Liver (tissue), 9 donors: ENCODE measurements around the gene XPO5. TPM values are rescaled to one million over a fixed set of nuclear protein-coding genes. Genes with fewer than 3 reads are reported as not detected.

Source experiments
- DNase-seq: peaks from one replicate; pipeline ENCODE4 v3.0.0-alpha.2; 2017; ENCODE audit warnings: low spot score
- H3K27ac ChIP-seq, 2 donors: one replicate each; pipeline ENCODE4 v1.7.0; 2013; ENCODE audit warnings: inconsistent platforms in 2 of 2, low read length in 2 of 2, control low read depth in 1 of 2, low read depth in 1 of 2, mild to moderate bottlenecking in 1 of 2
- H3K27me3 ChIP-seq, 4 donors: one replicate each; pipeline versions ENCODE4 v1.6.1 to v1.7.0; 2013; ENCODE audit warnings: low read length in 3 of 4, inconsistent platforms in 1 of 4, mild to moderate bottlenecking in 1 of 4, moderate library complexity in 1 of 4; ENCODE audit not compliant: control insufficient read depth in 4 of 4, insufficient read depth in 4 of 4
- H3K36me3 ChIP-seq, 4 donors: one replicate each; pipeline versions ENCODE4 v1.6.1 to v1.7.0; 2013; ENCODE audit warnings: low read length in 3 of 4, mild to moderate bottlenecking in 3 of 4, low read depth in 1 of 4, moderate library complexity in 1 of 4; ENCODE audit not compliant: control insufficient read depth in 4 of 4, insufficient read depth in 3 of 4
- H3K4me1 ChIP-seq, 4 donors: one replicate each; pipeline versions ENCODE4 v1.6.1 to v1.7.0; 2013; ENCODE audit warnings: low read length in 3 of 4, mild to moderate bottlenecking in 3 of 4, moderate library complexity in 1 of 4; ENCODE audit not compliant: control insufficient read depth in 4 of 4, insufficient read depth in 4 of 4
- H3K4me3 ChIP-seq, 3 donors: one replicate each; pipeline versions ENCODE4 v1.6.1 to v1.7.0; 2013; ENCODE audit warnings: low read length in 3 of 3, control low read depth in 1 of 3, low read depth in 1 of 3, mild to moderate bottlenecking in 1 of 3
- H3K9ac ChIP-seq, 2 donors: one replicate each; pipeline ENCODE4 v1.7.0; 2013; ENCODE audit warnings: low read length in 2 of 2, mild to moderate bottlenecking in 2 of 2, moderate library complexity in 2 of 2, control low read depth in 1 of 2, low read depth in 1 of 2
- H3K9me3 ChIP-seq, 4 donors: one replicate each; pipeline versions ENCODE4 v1.6.1 to v1.7.0; 2013; ENCODE audit warnings: low read length in 3 of 4; ENCODE audit not compliant: control insufficient read depth in 4 of 4
- ATF3 ChIP-seq: IDR thresholded peaks from 2 replicates; pipeline ENCODE4 v1.6.1; 2016; ENCODE audit warnings: antibody characterized with exemption
- CTCF ChIP-seq: fragments of 150-350 bp; IDR thresholded peaks from 2 replicates; pipeline ENCODE4 v1.5.1; 2017; ENCODE audit warnings: improper control_type of control experiment, low read depth, low read length; ENCODE audit not compliant: missing input control
- EGR1 ChIP-seq, 2 donors: IDR thresholded peaks; 2 replicates each; pipeline ENCODE4 v1.6.1; 2016 to 2018; ENCODE audit warnings: antibody characterized with exemption in 2 of 2, low read depth in 2 of 2
- FOXA1 ChIP-seq: IDR thresholded peaks from 2 replicates; pipeline ENCODE4 v1.6.1; 2016; ENCODE audit warnings: antibody characterized with exemption
- FOXA2 ChIP-seq: IDR thresholded peaks from 2 replicates; pipeline ENCODE4 v1.6.1; 2016; ENCODE audit warnings: antibody characterized with exemption
- GABPA ChIP-seq, 2 donors: IDR thresholded peaks in 1 of 2; conservative IDR thresholded peaks in 1 of 2; 2 replicates each; pipeline ENCODE4 v1.6.1; 2016; ENCODE audit warnings: antibody characterized with exemption in 2 of 2, mild to moderate bottlenecking in 1 of 2, moderate library complexity in 1 of 2
- HNF4A ChIP-seq, 2 donors: conservative IDR thresholded peaks; 2 replicates each; pipeline ENCODE4 v1.6.1; 2016; ENCODE audit warnings: antibody characterized with exemption in 2 of 2, mild to moderate bottlenecking in 2 of 2
- HNF4G ChIP-seq: IDR thresholded peaks from 2 replicates; pipeline ENCODE4 v1.6.1; 2016; ENCODE audit warnings: antibody characterized with exemption
- JUND ChIP-seq, 2 donors: IDR thresholded peaks; 2 replicates each; pipeline ENCODE4 v1.6.1; 2016; ENCODE audit warnings: antibody characterized with exemption in 2 of 2
- MAX ChIP-seq: IDR thresholded peaks from 2 replicates; pipeline ENCODE4 v1.6.1; 2016; ENCODE audit warnings: antibody characterized with exemption
- NR2F2 ChIP-seq: IDR thresholded peaks from 2 replicates; pipeline ENCODE4 v1.6.1; 2016; ENCODE audit warnings: antibody characterized with exemption
- RAD21 ChIP-seq, 2 donors: IDR thresholded peaks; 2 replicates each; pipeline ENCODE4 v1.6.1; 2016; ENCODE audit warnings: antibody characterized with exemption in 2 of 2, mild to moderate bottlenecking in 2 of 2
- REST ChIP-seq: IDR thresholded peaks from 2 replicates; pipeline ENCODE4 v1.6.1; 2016; ENCODE audit warnings: antibody characterized with exemption, mild to moderate bottlenecking
- RXRA ChIP-seq, 2 donors: IDR thresholded peaks; 2 replicates each; pipeline ENCODE4 v1.6.1; 2017 to 2018; ENCODE audit warnings: antibody characterized with exemption in 2 of 2, mild to moderate bottlenecking in 1 of 2
- SP1 ChIP-seq: IDR thresholded peaks from 2 replicates; pipeline ENCODE4 v1.6.1; 2018; ENCODE audit warnings: antibody characterized with exemption, mild to moderate bottlenecking
- TAF1 ChIP-seq: conservative IDR thresholded peaks from 2 replicates; pipeline ENCODE4 v1.6.1; 2016; ENCODE audit warnings: antibody characterized with exemption, mild to moderate bottlenecking
- ZBTB33 ChIP-seq: IDR thresholded peaks from 2 replicates; pipeline ENCODE4 v1.6.1; 2016; ENCODE audit warnings: antibody characterized with exemption
- WGBS: extraction: QIAGEN DNeasy Blood & Tissue Kit; methylation state at CpG from one replicate; pipeline ENCODE4 v1.1.7; 2013; 5-methylcytosine and 5-hydroxymethylcytosine counted together
- polyA plus RNA-seq, 2 donors: library from polyadenylated mRNA; stranded (reverse) in 1 of 2; unstranded in 1 of 2; fragments of 200-250 nt in 1 of 2; fragments of >200 nt in 1 of 2; fragmentation: Nextera tagmentation in 1 of 2; extraction: Ambion mirVana in 1 of 2; gene quantifications; one replicate each; pipeline versions ENCODE4 v1.2.1 to v1.2.3, GENCODE V29; 2013 to 2015
- total RNA-seq, 2 donors: library from RNA; depleted of rRNA; stranded (reverse); fragments of >200 nt; gene quantifications; one replicate each; pipeline ENCODE4 v1.2.3, GENCODE V29; 2014
- donor health status: healthy.
- donor health status: healthy.
- donor health status: healthy.
- donor health status: healthy.
- donor health status: healthy.

The XPO5 gene
- total and polyA plus RNA-seq, 4 donors: 6.1 to 15.8 (median 9.8) TPM

- Histone ChIP-seq H3K4me1 (peaks cover 7 to 30% (median 22%) of the 10 kb centered on the region in 4 donors), H3K4me3 (peak overlapping the region; percentile 92 to 100 (median 99)), H3K36me3 (peaks cover 7 to 40% (median 31%) of the 10 kb centered on the region in 4 donors), H3K9me3 (no peaks in the 10 kb centered on the region), H3K27ac (no peak overlapping the region), H3K9ac (peak overlapping the region; percentile 92 to 97), H3K27me3 (no peaks in the 10 kb centered on the region)
- no peak for TF ChIP-seq CTCF
- TF ChIP-seq FOXA1: no peak
- 79% methylated on average over 9 of the region's 9 CpGs for WGBS
- DNase-seq: no peak
Measured at GRCh38 chr6:43515808-43516207, 60.0 kb downstream of the XPO5 start.

- Histone ChIP-seq H3K27ac (no peak overlapping the region), H3K4me1 (peaks cover 8 to 24% (median 18%) of the 10 kb centered on the region in 4 donors), H3K4me3 (no peak overlapping the region), H3K27me3 (peaks cover 0 to 3% (median 0%) of the 10 kb centered on the region in 4 donors), H3K9ac (no peak overlapping the region), H3K9me3 (no peaks in the 10 kb centered on the region), H3K36me3 (peaks cover 2 to 26% (median 17%) of the 10 kb centered on the region in 4 donors)
- 92% methylated on average over 11 of the region's 11 CpGs for WGBS
- DNase-seq: no peak
- TF ChIP-seq FOXA2 (no peak), FOXA1 (no peak), JUND (IDR thresholded peaks at IDR 0.05) (no peak), NR2F2 (no peak), ATF3 (no peak), REST (no peak), EGR1 (IDR thresholded peaks at IDR 0.05; ENCODE audit: low read depth in 2 of 2) (no peak), TAF1 (no peak), HNF4A (conservative IDR thresholded peaks at IDR 0.05) (no peak), MAX (no peak), ZBTB33 (no peak), RAD21 (IDR thresholded peaks at IDR 0.05) (no peak), HNF4G (no peak), GABPA (IDR thresholded peaks at IDR 0.05 in 1 of 2, conservative IDR thresholded peaks at IDR 0.05 in 1 of 2) (no peak), SP1 (no peak), CTCF (no peak), RXRA (IDR thresholded peaks at IDR 0.05) (no peak)
Measured at GRCh38 chr6:43511824-43512415, 63.9 kb downstream of the XPO5 start.
